OCI-LY1 (cell line): Measurements from ENCODE around the gene PRG3.

Source experiments
- CTCF ChIP-seq: fragments of 200-600 bp; sonication (generic), shearing (Covaris generic); IDR thresholded peaks from 2 replicates; pipeline ENCODE4 v1.5.1; 2017; ENCODE audit warnings: mild to moderate bottlenecking, antibody characterized with exemption, low read length, moderate library complexity, mixed read lengths
- EZH2 ChIP-seq: fragments of 200-600 bp; sonication (generic), shearing (Covaris generic); IDR thresholded peaks from 2 replicates; pipeline ENCODE4 v1.8.0; 2017; ENCODE audit warnings: borderline replicate concordance, mixed run types, mild to moderate bottlenecking, antibody characterized with exemption, low read length, moderate library complexity, mixed read lengths

GRCh38 chr11:57342702-57343101 is 38.2 kb downstream of the PRG3 start:
- no peak for TF ChIP-seq CTCF
- TF ChIP-seq EZH2, result no peak
